IPS-NIHi11 (cell line): ENCODE measurements around the gene POC1A.

Experiments
- DNase-seq: peaks from one replicate; pipeline ENCODE4 v3.0.0; 2012; ENCODE audit warnings: mixed read lengths, low spot score

The POC1A gene

GRCh38 chr3:52126500-52126899, 27.7 kb downstream of the POC1A start:
- no peak for DNase-seq

GRCh38 chr3:52126036-52126435, 28.2 kb downstream of the POC1A start:
- no peak for DNase-seq

- DNase-seq = no peak
These were observed 29.5 kb downstream of the POC1A start for GRCh38 chr3:52124766-52125165.

GRCh38 chr3:52124126-52124525, 30.1 kb downstream of the POC1A start:
- DNase-seq = no peak

GRCh38 chr3:52123106-52123725, 31.0 kb downstream of the POC1A start:
- peak; percentile 93 for DNase-seq

GRCh38 chr3:52122491-52122890, 31.7 kb downstream of the POC1A start:
- no peak for DNase-seq

- no peak for DNase-seq
These were observed 32.4 kb downstream of the POC1A start for GRCh38 chr3:52121813-52122212.

GRCh38 chr3:52121464-52121805, 32.8 kb downstream of the POC1A start:
- DNase-seq = no peak

- no peak for DNase-seq
These were observed 33.4 kb downstream of the POC1A start for GRCh38 chr3:52120556-52121463.

- DNase-seq = no peak
These were observed 34.4 kb downstream of the POC1A start for GRCh38 chr3:52119826-52120225.

- no peak for DNase-seq
These were observed 35.1 kb downstream of the POC1A start for GRCh38 chr3:52119099-52119498.

GRCh38 chr3:52118156-52118875, 35.9 kb downstream of the POC1A start:
- no peak for DNase-seq

GRCh38 chr3:52117537-52117936, 36.7 kb downstream of the POC1A start:
- no peak for DNase-seq

- no peak for DNase-seq
These were observed 42.2 kb downstream of the POC1A start for GRCh38 chr3:52112056-52112455.

GRCh38 chr3:52110502-52110901, 43.7 kb downstream of the POC1A start:
- DNase-seq = no peak

- DNase-seq = no peak
These were observed 44.5 kb downstream of the POC1A start for GRCh38 chr3:52109611-52110301.

GRCh38 chr3:52108302-52109232, 45.7 kb downstream of the POC1A start:
- DNase-seq = no peak

- DNase-seq = no peak
These were observed 47.1 kb downstream of the POC1A start for GRCh38 chr3:52106951-52107611.

- DNase-seq = no peak
These were observed 49.3 kb downstream of the POC1A start for GRCh38 chr3:52104684-52105640.
